Neutrophil (primary cell): ENCODE data around the gene CCDC180.
"Not testable (repeated sequence)": the region's sequence is repeated elsewhere in the genome, so short reads cannot be mapped to it uniquely, and the experiment has no call there.

Experiments used
- H3K27ac ChIP-seq: fragments of 200-600 bp; sonication (generic); 2 replicates; pipeline ENCODE4 v1.5.1; 2016; ENCODE audit warnings: mild to moderate bottlenecking, moderate library complexity
- H3K27me3 ChIP-seq: fragments of 200-600 bp; sonication (generic); 2 replicates; pipeline ENCODE4 v1.6.0; 2016; ENCODE audit warnings: mild to moderate bottlenecking
- H3K36me3 ChIP-seq: fragments of 200-600 bp; sonication (generic); 2 replicates; pipeline ENCODE4 v1.5.1; 2017
- H3K4me1 ChIP-seq, 2 experiments: fragments of 200-600 bp in 1 of 2; sonication (generic) in 1 of 2; 1 replicate in 1 of 2; 2 replicates in 1 of 2; pipeline versions ENCODE4 v1.5.1 to v1.6.1; 2013 to 2016; ENCODE audit warnings: low read depth in 1 of 2, low read length in 1 of 2, mild to moderate bottlenecking in 1 of 2, moderate library complexity in 1 of 2; ENCODE audit not compliant: control insufficient read depth in 1 of 2, insufficient read depth in 1 of 2
- H3K4me3 ChIP-seq, 2 experiments: fragments of 200-600 bp in 1 of 2; sonication (generic) in 1 of 2; 1 replicate in 1 of 2; 2 replicates in 1 of 2; pipeline ENCODE4 v1.5.1; 2013 to 2016; ENCODE audit warnings: low read depth in 1 of 2, low read length in 1 of 2, mild to moderate bottlenecking in 1 of 2, moderate library complexity in 1 of 2
- H3K9me3 ChIP-seq: fragments of 200-600 bp; sonication (generic); 2 replicates; pipeline ENCODE4 v1.5.1; 2016
- CTCF ChIP-seq: fragments of 200-600 bp; sonication (generic); IDR thresholded peaks from 2 replicates; pipeline ENCODE4 v1.5.1; 2016; ENCODE audit warnings: antibody characterized with exemption

CCDC180 gene

GRCh38 chr9:97321691-97322090 lies 14.2 kb downstream of the CCDC180 start:
- TF ChIP-seq CTCF, result no peak
- Histone ChIP-seq H3K27ac (no peak overlapping the region), H3K36me3 (peaks cover 17% of the 10 kb centered on the region), H3K4me1 (no peaks in the 10 kb centered on the region), H3K4me3 (no peak overlapping the region), H3K9me3 (no peaks in the 10 kb centered on the region), H3K27me3 (no peaks in the 10 kb centered on the region)

GRCh38 chr9:97322105-97322504 lies 14.6 kb downstream of the CCDC180 start:
- H3K27me3 ChIP-seq, result no peaks in the 10 kb centered on the region
- no peak for TF ChIP-seq CTCF
- peaks cover 13% of the 10 kb centered on the region for H3K36me3 ChIP-seq
- no peak overlapping the region for H3K4me3 ChIP-seq
- no peaks in the 10 kb centered on the region for H3K9me3 ChIP-seq
- no peaks in the 10 kb centered on the region for H3K4me1 ChIP-seq
- no peak overlapping the region for H3K27ac ChIP-seq

GRCh38 chr9:97324954-97325353 lies 17.5 kb downstream of the CCDC180 start:
- no peak for TF ChIP-seq CTCF
- Histone ChIP-seq H3K27me3 (no peaks in the 10 kb centered on the region), H3K36me3 (peaks cover 13% of the 10 kb centered on the region), H3K4me3 (no peak overlapping the region), H3K9me3 (no peaks in the 10 kb centered on the region), H3K27ac (no peak overlapping the region), H3K4me1 (no peaks in the 10 kb centered on the region)

- no peak overlapping the region for H3K4me3 ChIP-seq
- H3K27me3 ChIP-seq, result no peaks in the 10 kb centered on the region
- H3K27ac ChIP-seq, result no peak overlapping the region
- no peaks in the 10 kb centered on the region for H3K4me1 ChIP-seq
- H3K36me3 ChIP-seq, result peaks cover 13% of the 10 kb centered on the region
- no peaks in the 10 kb centered on the region for H3K9me3 ChIP-seq
- TF ChIP-seq CTCF, result no peak
Observed at GRCh38 chr9:97327562-97327961, 20.1 kb downstream of the CCDC180 start.

- TF ChIP-seq CTCF, result no peak
- H3K36me3 ChIP-seq, result no peaks in the 10 kb centered on the region
- no peaks in the 10 kb centered on the region for H3K27me3 ChIP-seq
- H3K27ac ChIP-seq, result no peak overlapping the region
- H3K4me3 ChIP-seq, result no peak overlapping the region
- H3K9me3 ChIP-seq, result no peaks in the 10 kb centered on the region
- no peaks in the 10 kb centered on the region for H3K4me1 ChIP-seq
Observed at GRCh38 chr9:97332993-97333392, 25.5 kb downstream of the CCDC180 start.

GRCh38 chr9:97335622-97336021 lies 28.2 kb downstream of the CCDC180 start:
- not testable (repeated sequence) for H3K4me1 ChIP-seq, H3K36me3 ChIP-seq, H3K4me3 ChIP-seq, H3K9me3 ChIP-seq, H3K27me3 ChIP-seq, H3K27ac ChIP-seq
